AG08396 (cell line): ENCODE results near the gene GNAO1.

Experiments used
- DNase-seq: peaks from one replicate; pipeline ENCODE4 v3.0.0; 2012; ENCODE audit warnings: low spot score, mixed read lengths

GNAO1 gene

DNA sequence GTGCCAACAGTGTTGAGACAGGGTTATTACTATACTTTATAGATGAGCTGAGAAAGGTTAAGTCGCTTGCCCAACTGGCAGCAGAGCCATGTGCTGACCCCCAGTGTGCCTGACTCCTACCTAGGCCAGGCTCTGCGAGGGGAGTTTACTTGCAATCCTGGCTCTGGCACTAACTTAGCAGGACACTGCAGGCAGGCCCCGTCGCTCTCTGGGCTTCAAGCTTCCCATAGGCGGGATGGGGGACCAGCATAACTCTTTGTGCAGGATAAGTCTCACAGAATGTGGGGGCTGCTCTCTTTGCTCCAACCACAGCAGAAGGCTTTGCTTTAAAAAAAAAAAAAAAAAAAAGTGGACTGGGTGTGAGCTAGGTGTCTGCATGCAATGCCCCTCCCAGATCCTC, 102.7 kb downstream of the GNAO1 start:
- DNase-seq, result no peak

GRCh38 chr16:56294579-56294978, 103.3 kb downstream of the GNAO1 start:
- DNase-seq, result peak; percentile 67

- DNase-seq, result no peak
Observed at GRCh38 chr16:56295059-56295665, 103.9 kb downstream of the GNAO1 start.

DNA sequence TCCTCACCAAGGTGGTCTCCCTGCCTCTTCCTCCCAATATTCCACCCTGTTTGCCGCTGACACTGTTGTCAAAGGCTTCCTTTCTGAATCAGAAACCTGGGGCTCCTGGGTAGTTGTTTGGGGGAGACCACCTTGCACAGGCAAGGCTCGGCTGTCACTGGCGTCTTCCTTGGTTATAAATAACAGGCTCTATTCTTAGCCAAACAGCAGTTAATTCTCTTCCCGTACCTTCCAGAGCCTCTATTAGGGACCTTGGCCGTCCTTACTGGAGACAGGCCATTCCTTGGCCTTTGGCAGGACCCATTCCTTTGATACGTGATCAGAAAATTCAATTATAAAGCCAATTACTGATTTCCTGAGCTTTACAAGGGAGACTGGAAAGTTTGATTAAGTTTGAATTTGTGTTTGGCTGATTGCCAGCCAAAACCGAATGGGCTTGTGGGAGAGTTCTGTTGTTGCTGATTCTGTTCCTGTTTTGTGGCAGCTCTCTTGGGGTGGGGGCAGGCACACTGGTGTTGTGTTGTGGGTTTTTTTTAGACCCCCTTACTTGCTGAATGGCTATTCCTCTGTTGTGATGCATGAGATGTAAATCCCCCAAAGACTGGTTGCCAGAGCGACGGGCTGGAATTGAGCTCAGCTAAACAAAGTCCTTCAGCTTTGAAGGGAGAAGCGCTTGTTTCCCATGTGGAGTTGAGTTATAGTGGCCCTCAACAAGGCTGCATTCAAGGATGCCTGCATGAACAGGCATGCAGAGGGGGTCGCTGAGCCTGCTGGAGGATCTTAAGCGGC, 104.6 kb downstream of the GNAO1 start:
- DNase-seq, result no peak

GRCh38 chr16:56297684-56298083, 106.4 kb downstream of the GNAO1 start:
- DNase-seq, result no peak

- DNase-seq, result no peak
Observed at GRCh38 chr16:56298116-56298515, 106.8 kb downstream of the GNAO1 start.

GRCh38 chr16:56298948-56299596, 107.8 kb downstream of the GNAO1 start:
- no peak for DNase-seq

DNA sequence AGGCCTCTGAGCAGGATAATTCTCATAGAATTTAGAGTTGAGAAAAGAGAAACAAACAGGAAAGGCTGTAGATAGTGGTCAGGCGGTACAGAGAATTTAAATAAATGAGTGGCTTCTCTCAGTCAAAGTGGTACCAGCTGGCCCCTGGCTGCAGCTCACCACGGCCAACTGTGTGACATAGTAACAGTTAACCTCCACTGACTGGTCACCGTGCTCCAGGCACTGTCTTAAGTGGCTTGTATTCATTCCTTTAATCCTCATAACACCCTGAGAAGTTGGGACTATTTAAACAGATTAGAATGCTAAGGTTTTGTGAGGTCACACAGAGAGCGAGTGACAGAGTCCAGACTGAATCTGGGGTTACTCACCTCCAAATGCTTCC, 108.9 kb downstream of the GNAO1 start:
- no peak for DNase-seq

DNA sequence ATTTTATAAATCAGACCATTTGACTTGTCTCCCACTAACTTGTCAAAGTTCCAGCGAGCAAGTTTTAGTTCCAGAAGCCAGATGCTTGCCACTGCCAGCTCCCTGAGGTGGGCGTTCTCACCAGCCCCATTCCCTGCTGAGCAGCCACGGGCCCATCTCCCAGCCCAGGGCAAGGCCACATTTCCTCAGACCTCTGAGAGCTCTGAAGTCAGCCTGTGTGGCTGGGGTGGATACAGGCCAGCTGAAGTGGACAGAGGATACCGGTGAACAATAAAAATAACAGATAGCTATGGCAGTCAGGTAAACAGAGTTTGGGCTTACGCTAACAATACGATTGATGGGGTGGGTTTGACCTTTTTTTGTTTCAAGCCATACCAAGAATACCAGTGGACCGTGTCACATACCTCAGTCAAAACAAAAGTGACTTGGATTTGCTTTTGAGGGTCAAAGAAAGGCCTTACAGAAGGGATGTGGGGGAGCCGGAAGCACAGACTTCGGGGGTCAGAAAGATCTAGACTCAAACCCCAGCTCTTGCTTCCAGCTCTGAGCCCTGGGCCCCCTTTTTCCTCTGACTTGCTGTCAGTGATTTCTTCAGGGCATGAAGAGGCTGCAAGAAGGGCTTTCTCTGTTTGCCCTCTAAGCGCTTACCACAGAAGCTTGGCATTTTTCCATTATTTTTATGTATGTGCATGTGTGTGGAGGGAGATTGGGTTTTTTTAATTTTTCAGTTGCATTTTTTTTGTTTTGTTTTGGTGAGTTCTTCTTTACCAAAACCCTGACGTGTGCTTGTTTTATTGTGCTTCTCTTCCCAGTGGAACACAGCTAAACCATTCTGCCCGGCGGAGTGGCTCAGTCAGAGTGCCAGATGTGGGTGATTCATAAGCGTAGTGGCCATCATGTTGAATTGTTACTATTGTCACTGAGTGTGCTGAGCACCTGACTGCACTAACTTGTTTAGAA, 109.9 kb downstream of the GNAO1 start:
- no peak for DNase-seq

DNA sequence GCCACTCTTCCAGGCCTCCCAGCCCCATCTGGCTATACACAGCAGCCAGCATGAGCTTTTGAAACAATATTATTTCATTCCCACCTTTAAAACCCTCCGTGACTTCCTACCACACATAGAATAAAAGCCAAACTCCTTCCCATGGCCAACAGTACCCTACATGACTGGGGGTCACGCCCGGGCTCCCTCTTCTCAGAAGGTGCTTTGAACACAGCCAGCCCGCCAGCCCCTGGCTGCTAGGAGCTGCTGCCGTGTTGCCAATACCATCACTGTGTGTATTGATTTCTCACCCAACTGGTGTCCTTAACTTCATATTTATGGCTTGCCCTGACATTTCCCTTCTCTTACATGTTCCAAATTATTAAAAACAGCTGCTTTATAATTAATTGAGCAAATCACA, 111.2 kb downstream of the GNAO1 start:
- no peak for DNase-seq

DNA sequence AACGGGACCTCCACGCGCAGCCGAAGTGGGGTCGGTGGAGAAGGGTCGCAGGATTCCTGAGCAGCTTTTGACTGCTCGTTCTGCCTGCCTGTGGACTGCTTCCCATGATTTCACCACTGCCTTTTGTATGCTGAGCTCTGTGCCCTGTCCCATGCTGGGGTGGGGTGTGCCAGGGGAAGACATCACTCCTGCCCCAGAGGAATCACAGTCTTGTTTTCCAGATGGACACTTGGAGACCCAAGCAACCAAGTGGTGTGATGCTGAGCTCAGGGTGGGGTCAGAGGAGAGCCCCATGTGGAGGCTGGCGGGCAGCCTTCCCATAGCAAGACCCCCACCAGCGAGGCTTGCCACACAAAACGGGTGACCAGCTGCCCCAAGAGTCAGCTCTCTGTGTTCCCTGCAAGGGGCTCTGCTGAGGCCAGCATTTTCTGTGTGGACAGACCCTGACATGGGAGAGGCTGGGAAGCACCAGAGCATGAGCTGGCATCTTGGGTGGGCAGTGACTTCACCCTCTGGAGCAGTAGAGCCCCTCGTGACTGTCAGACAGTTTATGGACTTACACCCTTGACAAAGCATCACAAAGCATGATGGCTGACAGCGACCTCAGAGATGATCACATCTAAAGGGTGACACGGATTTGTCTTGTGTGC, 111.9 kb downstream of the GNAO1 start:
- DNase-seq, result no peak

DNA sequence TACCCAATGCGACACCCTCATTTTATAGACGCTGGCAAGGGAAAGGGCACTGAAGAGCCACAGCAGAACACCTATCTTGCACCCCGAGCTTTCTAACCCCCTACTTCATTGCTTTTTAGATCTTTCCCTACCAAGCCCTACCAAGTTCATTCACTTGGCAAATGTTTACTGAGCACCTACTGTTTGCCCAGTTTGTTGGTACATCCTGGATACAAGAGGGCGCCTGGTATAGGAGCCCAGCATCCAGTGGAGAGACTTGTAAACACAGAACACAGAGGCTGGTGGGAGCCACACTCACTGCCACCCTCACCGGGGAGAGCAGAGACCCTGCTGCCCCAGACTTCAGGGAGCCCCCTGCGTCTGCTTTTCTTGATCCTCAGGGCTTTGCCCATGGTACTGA, 112.6 kb downstream of the GNAO1 start:
- DNase-seq, result no peak

- no peak for DNase-seq
Observed at GRCh38 chr16:56305956-56306565, 114.8 kb downstream of the GNAO1 start.

GRCh38 chr16:56306690-56307533, 115.6 kb downstream of the GNAO1 start:
- no peak for DNase-seq

DNA sequence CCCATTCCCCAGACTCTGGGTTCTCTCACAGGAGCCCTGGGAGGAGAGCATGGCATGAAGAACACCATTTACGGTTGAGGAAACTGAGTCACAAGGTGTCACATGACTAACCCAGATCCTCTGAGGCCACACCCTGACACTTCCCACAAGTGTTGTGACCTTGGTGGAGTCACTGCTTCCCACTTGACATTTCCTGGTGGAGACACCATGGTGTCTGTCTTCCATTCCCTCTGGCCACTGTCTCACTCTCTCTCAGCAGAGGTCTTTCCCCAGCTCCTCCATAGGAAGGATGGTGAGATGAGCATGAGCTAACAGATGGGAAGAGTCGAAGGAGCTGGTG, 116.2 kb downstream of the GNAO1 start:
- no peak for DNase-seq

DNA sequence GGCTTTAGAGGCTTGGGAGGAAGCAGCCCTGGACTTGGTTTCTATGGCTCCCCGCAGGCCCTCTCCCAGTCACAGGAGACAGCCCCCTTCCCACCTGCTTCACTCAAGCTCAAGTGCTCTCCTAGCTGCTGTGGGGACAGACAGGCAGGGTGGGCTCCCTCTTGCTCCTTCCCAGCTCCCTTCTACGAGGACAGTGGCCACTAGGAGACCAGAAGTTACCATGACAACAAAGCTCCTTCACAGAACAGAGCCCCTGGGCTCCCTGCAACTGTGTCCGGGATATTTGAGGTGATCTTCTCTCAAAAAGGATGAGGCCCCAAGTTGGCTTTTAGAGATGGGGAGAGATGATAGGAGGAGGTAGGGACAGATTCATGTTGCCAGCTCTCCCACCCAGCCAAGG, 117.7 kb downstream of the GNAO1 start:
- DNase-seq, result no peak

DNA sequence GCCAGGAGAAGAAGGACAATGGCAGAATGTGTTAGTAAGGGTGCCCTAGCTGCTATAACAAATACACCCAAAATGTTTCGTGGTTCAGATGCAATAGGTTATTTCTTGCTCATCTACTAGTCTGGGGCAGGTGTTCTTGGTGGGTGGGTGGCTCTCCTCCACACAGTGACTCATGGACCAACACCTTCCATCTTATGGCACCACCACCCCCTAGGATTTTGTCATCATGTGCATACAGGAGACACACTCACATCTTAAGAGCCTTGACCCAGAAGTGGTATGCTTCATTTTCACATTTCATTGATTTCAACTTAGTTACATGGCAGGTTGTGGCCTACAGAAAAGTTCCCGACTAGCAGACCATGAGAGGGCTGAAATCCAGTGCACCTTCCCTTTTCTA, 119.4 kb downstream of the GNAO1 start:
- DNase-seq, result no peak

GRCh38 chr16:56311208-56312027, 120.1 kb downstream of the GNAO1 start:
- no peak for DNase-seq

GRCh38 chr16:56312028-56312300, 120.7 kb downstream of the GNAO1 start:
- no peak for DNase-seq

DNA sequence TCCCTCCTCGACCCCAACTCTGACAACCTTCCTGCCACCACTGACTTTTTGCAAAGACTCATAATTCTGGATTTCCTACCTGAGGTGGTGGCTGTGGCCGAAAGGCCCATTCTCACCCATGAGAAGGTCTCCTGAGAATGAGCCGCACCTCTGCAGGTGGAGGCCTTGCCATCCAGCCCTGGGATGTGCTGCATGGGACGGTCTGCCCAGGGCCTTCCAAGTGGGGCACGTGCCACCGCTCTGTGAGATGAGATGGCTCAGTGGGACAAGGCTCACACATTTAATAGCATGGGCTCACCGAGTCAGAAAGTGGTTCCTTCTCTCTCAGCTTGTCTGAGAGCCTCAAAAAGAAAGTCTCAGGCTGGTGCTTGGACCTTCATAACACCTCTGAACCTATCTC, 121.3 kb downstream of the GNAO1 start:
- no peak for DNase-seq
